Measurements from ENCODE around the gene AKAP3.

- no peak for TF ChIP-seq POLR2A (IDR thresholded peaks at IDR 0.05)
- TF ChIP-seq CTCF (IDR thresholded peaks at IDR 0.05): no peak
- TF ChIP-seq EP300 (IDR thresholded peaks at IDR 0.05): no peak
- TF ChIP-seq POLR2AphosphoS5 (IDR thresholded peaks at IDR 0.05): no peak
Observed at GRCh38 chr12:4626543-4626942, 22.3 kb downstream of the AKAP3 start.
